ENCODE results near the gene ANKRD13D. TPM values are rescaled to one million over a fixed set of nuclear protein-coding genes. Genes with fewer than 3 reads are reported as not detected.
A peak's percentile ranks its signal among the peaks of the same experiment; 100 is the strongest.

The ANKRD13D gene
- total and polyA plus RNA-seq, 2 experiments from 2014 or later: 47.6 to 53.5 TPM

DNA sequence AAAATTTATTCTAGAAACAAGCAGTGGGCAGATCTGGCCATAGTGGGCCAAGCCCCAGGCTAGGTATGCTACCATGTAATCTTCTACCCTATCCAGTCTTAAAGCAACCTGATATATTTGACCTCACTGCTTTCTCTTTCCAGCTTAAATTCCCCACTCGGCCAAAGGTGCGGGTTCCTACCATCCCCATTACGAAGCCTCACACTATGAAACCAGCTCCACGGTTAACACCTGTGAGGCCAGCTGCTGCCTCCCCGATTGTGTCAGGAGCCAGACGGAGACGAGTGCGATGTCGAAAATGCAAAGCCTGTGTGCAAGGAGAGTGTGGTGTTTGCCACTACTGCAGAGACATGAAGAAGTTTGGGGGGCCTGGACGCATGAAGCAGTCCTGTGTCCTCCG is 44.1 kb upstream of the ANKRD13D start:
- H3K4me3 ChIP-seq: no peak overlapping the region
- no peak overlapping the region for H3K27ac ChIP-seq
- DNase-seq (ENCODE audit: low read depth in 1 of 2, low spot score in 1 of 2): no peak
- no peaks in the 10 kb centered on the region for H3K9me3 ChIP-seq (ENCODE audit: low read depth)
- H3K27me3 ChIP-seq: no peaks in the 10 kb centered on the region
- TF ChIP-seq, protein P1, sequence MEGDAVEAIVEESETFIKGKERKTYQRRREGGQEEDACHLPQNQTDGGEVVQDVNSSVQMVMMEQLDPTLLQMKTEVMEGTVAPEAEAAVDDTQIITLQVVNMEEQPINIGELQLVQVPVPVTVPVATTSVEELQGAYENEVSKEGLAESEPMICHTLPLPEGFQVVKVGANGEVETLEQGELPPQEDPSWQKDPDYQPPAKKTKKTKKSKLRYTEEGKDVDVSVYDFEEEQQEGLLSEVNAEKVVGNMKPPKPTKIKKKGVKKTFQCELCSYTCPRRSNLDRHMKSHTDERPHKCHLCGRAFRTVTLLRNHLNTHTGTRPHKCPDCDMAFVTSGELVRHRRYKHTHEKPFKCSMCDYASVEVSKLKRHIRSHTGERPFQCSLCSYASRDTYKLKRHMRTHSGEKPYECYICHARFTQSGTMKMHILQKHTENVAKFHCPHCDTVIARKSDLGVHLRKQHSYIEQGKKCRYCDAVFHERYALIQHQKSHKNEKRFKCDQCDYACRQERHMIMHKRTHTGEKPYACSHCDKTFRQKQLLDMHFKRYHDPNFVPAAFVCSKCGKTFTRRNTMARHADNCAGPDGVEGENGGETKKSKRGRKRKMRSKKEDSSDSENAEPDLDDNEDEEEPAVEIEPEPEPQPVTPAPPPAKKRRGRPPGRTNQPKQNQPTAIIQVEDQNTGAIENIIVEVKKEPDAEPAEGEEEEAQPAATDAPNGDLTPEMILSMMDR (IDR thresholded peaks at IDR 0.05; ENCODE audit: low read depth, low read length): no peak
- H3K4me1 ChIP-seq (ENCODE audit: low read depth): peaks cover 24% of the 10 kb centered on the region
- peaks cover 53% of the 10 kb centered on the region for H3K36me3 ChIP-seq

DNA sequence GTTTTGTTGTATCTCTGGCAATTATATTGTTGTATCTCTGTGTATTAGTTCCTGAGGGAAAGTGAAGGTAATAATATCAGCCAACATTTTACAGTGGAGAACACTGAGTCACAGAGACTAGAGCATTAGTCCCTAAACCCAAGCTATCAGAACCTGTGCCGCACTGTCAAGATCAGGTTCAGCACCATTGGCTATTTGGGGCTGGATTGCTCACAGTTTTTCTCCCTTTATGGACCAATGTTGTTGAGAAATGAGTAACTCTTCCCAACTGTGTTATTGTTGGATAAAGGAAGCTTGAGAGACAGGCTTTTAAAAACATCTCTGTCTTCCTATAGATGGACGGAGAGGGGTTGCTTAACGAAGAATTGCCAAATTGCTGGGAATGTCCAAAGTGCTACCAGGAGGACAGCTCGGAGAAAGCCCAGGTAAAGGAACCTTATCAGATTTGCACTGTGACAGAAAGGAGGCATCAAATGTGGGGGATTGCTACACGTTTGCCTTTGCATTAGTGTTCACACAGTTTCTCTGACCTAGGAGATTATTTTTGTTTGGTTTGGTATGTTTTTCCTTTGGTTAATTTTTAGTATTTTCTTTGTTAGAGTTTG is 41.1 kb upstream of the ANKRD13D start:
- Histone ChIP-seq H3K9me3 (ENCODE audit: low read depth) (no peaks in the 10 kb centered on the region), H3K4me3 (no peak overlapping the region), H3K36me3 (peaks cover 73% of the 10 kb centered on the region), H3K27ac (peak overlapping the region; percentile 77), H3K4me1 (ENCODE audit: low read depth) (peaks cover 13% of the 10 kb centered on the region), H3K27me3 (no peaks in the 10 kb centered on the region)
- no peak for DNase-seq (ENCODE audit: low read depth in 1 of 2, low spot score in 1 of 2)
- TF ChIP-seq, protein P1 (IDR thresholded peaks at IDR 0.05; ENCODE audit: low read depth, low read length): no peak

DNA sequence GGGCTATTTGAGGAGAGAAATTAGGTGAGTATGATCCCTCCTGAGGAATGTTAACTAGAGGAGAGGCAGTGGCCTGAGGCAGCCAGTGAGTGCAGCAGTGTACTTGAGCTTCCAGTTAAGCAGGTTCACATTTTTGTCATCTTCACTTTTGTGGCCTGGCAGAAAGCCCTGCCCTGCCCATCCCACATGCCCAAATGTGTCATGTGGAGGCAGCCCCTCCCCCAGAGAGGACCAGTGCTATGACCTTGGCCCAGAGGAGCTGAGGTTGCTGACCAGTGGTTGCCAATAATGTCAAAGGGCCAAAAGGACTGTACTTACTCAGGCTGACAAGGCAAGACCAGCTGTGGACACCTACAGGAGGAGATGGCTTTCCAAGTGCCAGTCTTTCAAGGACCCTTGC is 40.5 kb upstream of the ANKRD13D start:
- H3K27ac ChIP-seq: peak overlapping the region; percentile 77
- DNase-seq (ENCODE audit: low read depth in 1 of 2, low spot score in 1 of 2): peak in 1 of 2 donors; percentile 39
- no peaks in the 10 kb centered on the region for H3K27me3 ChIP-seq
- H3K4me1 ChIP-seq (ENCODE audit: low read depth): peaks cover 13% of the 10 kb centered on the region
- no peaks in the 10 kb centered on the region for H3K9me3 ChIP-seq (ENCODE audit: low read depth)
- TF ChIP-seq, protein P1 (IDR thresholded peaks at IDR 0.05; ENCODE audit: low read depth, low read length): no peak
- H3K4me3 ChIP-seq: no peak overlapping the region
- H3K36me3 ChIP-seq: peaks cover 78% of the 10 kb centered on the region

DNA sequence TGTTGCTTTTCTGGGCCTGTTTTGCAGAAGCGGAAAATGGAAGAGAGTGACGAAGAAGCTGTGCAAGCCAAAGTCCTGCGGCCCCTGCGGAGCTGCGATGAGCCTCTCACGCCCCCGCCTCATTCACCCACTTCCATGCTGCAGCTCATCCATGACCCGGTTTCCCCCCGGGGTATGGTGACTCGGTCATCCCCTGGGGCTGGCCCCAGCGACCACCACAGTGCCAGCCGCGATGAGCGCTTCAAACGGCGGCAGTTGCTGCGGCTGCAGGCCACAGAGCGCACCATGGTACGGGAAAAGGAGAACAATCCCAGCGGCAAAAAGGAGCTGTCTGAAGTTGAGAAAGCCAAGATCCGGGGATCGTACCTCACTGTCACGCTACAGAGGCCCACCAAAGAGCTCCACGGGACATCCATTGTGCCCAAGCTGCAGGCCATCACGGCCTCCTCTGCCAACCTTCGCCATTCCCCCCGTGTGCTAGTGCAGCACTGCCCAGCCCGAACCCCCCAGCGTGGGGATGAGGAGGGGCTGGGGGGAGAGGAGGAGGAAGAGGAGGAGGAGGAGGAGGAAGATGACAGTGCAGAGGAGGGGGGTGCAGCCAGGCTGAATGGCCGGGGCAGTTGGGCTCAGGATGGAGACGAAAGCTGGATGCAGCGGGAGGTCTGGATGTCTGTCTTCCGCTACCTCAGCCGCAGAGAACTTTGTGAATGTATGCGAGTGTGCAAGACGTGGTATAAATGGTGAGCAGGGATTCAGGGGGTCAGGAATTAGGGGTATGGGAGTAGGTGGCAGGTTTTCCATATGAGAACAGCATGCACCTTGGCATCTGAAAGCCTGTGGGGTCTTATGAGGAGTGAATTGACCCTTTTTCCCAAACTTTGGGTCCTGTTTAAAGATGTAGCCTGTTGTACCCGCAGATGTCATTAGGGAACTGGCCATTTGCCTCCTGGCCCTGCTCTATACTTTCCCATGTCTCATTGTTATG is 38.8 kb upstream of the ANKRD13D start:
- Histone ChIP-seq H3K27ac (peak overlapping the region; percentile 19), H3K36me3 (peaks cover 80% of the 10 kb centered on the region)
- no peak for DNase-seq (ENCODE audit: low read depth in 1 of 2, low spot score in 1 of 2)

DNA sequence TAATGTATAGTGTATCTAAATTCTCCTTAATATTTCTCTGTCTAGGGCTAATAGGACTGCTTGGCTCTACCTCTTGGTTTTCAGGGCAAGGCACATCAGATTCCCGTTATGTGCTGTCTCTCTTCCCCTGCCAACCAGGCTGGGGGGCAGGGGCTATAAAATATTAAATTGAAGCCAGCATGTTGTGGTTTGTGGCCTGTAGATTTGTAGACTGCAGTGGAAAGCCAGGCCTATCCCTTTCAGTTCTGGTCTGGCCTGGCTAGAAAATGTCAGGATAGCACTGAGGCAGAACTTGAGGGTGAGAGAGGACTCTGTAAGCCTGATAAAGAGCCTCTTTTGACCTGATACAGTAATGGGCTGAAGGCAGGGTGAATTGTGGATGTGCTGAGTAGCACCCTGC is 37.3 kb upstream of the ANKRD13D start:
- Histone ChIP-seq H3K36me3 (peaks cover 74% of the 10 kb centered on the region), H3K4me3 (no peak overlapping the region), H3K9me3 (ENCODE audit: low read depth) (no peaks in the 10 kb centered on the region), H3K27ac (peak overlapping the region; percentile 7), H3K27me3 (no peaks in the 10 kb centered on the region), H3K4me1 (ENCODE audit: low read depth) (peaks cover 17% of the 10 kb centered on the region)
- DNase-seq (ENCODE audit: low read depth in 1 of 2, low spot score in 1 of 2): no peak
- TF ChIP-seq, protein P1 (IDR thresholded peaks at IDR 0.05; ENCODE audit: low read depth, low read length): no peak

More for the DNA sequence above, 38.8 kb upstream of the ANKRD13D start:
- Histone ChIP-seq H3K4me3 (no peak overlapping the region), H3K9me3 (ENCODE audit: low read depth) (no peaks in the 10 kb centered on the region), H3K27me3 (no peaks in the 10 kb centered on the region), H3K4me1 (ENCODE audit: low read depth) (peaks cover 17% of the 10 kb centered on the region)
- TF ChIP-seq, protein P1 (IDR thresholded peaks at IDR 0.05; ENCODE audit: low read depth, low read length): no peak
